ENCODE data around the gene FBXO4. TPM values are rescaled to one million over a fixed set of nuclear protein-coding genes. Genes with fewer than 3 reads are reported as not detected.

FBXO4 gene
- total and polyA plus RNA-seq, 2 of the 8 experiments (the other 6 are each of a cell fraction or from before 2014, with no cell fraction given) = 0.60 to 0.88 TPM

GRCh38 chr5:41903892-41904799, 20.9 kb upstream of the FBXO4 start, which contains the start of gene RIMOC1 (continued):
- TF ChIP-seq E2F6 (IDR thresholded peaks at IDR 0.05) (peak; percentile 91), GABPA (IDR thresholded peaks at IDR 0.05; ENCODE audit: borderline replicate concordance, insufficient read depth, low read length) (no peak), MAFK (IDR thresholded peaks at IDR 0.05; ENCODE audit: low read depth, low read length) (no peak)

Data from H1 (cell line).